LoVo (cell line): Measurements from ENCODE around the gene MT3.
"Not testable (repeated sequence)": the region's sequence is repeated elsewhere in the genome, so short reads cannot be mapped to it uniquely, and the experiment has no call there.

Experiments
- DNase-seq: peaks from one replicate; pipeline ENCODE4 v3.0.0-alpha.2; 2016; ENCODE audit warnings: low spot score

MT3 gene

GRCh38 chr16:56610017-56610608, 20.8 kb downstream of the MT3 start:
- no peak for DNase-seq

DNA sequence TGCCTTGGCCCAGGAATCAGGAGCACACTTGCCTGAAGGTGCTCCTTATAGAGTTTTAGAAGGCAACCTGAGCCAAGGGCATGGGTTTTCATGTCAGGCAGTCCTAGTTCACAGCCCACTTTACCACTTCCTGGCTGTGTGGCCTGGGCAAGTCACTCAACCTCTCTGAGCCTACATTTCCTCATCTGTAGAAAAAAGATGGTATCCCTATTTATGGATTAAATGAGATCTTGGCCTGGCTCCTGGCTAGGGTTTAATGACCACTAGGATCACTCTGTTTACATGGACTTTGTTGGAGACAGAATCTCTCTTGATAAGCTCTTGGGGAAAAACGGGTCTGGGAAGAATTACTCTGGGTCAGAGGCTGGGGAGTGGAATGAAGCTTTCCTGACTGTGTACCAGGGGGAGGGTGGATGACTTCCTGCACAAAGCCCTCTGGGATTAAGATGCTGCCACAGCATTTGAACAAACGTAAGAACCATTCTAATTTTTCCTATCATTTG, 21.3 kb downstream of the MT3 start:
- DNase-seq: no peak

GRCh38 chr16:56611281-56611833, 22.0 kb downstream of the MT3 start:
- DNase-seq: no peak

DNA sequence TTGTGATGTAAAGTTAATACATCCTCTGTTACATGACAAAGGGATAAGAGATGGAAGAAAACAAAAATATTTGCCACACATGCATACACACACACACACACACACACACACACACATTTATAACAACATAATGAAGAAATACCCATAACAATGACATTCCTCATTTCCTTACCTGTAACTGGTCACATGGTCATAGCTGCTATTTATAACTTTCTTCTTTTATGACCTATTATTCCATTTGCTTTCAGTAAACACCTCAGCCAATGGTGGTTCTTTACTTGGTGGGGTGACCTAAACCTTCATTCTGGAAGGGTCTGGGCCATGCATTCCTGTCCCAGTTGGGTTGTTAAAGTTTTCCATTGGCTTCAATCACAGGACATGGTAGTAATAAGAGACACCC, 24.4 kb downstream of the MT3 start:
- no peak for DNase-seq

DNA sequence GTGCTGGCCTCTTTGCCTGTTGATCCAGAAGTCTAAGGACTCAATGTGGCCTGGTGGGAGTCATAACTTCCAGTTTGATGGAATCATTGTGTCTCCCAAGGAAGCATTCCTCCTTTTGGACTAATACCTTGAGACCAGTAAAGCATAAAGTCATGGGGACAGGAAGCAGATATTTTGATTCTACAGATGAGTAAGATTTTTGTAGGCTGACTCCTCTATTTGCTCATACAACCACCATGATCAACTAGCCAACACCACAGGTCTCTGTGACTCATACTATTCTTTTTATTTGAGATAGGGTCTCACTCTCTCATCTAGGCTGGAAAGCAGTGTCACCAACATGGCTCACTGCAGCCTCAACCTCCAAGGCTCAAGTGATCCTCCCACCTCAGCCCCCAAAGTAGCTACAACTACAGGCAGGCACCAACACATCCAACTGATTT, 25.2 kb downstream of the MT3 start:
- no peak for DNase-seq

- DNase-seq: no peak
Observed at GRCh38 chr16:56615353-56615752, 26.0 kb downstream of the MT3 start.

DNA sequence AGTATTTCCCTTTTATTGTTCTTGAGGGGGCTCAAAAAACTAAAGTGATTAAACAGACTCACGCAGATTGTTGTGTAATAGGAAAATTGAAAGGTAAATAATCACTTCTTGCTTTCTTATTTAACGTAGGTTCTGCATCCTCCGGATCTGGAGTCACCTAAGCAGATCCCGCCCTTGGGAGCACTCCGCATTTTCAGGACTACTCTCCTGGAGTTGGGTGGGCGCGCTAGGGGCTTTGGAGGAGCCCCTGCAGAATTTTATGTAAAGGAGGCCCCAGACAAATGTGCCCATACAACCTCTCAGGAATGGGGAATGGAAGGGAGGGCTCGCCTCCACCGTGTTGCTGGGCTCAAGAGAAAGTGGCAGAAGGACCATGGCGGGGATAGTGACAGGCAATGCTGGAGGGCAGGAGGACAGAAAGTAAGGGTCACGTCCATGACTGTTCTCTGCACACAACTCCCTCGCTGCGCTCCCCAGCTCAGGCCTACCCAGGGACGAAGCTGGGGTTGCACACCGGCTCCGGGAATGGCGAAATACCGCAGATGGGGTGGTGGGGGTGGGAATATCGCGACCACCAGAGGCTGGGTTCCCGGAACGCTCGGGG, 27.4 kb downstream of the MT3 start:
- DNase-seq: no peak

GRCh38 chr16:56617212-56618085, 28.1 kb downstream of the MT3 start:
- DNase-seq: no peak

- no peak for DNase-seq
Observed at GRCh38 chr16:56618138-56618537, 28.8 kb downstream of the MT3 start.

DNA sequence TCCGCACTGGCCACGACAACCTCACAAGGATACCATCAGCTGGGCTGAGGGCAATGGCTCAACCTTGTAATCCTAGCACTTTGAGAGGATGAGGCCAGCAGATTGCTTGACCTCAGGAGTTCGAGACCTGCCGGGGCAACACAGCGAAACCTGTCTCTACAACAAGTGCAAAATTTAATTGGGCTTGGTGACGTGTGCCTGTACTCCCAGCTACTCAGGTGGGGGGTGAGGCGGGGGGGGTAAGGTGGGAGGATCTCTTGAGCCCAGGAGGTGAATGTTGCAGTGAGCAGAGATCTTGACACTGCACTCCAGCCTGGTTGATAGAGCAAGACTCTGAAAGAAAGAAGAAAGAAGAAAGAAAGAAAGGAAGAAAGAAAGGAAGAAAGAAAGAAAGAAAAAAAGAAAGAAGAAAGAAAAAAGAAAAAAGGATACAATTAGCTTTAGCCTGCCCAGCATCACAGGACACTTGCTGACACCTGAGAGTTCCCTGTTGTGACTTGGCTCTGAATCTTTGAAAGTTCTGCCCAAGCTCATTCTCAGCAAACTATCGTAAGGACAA, 31.1 kb downstream of the MT3 start:
- DNase-seq: no peak

- not testable (repeated sequence) for DNase-seq
Observed at GRCh38 chr16:56621665-56622445, 32.5 kb downstream of the MT3 start.

- DNase-seq: not testable (repeated sequence)
Observed at GRCh38 chr16:56623184-56623583, 33.9 kb downstream of the MT3 start.

GRCh38 chr16:56623637-56624036, 34.3 kb downstream of the MT3 start:
- DNase-seq: no peak

DNA sequence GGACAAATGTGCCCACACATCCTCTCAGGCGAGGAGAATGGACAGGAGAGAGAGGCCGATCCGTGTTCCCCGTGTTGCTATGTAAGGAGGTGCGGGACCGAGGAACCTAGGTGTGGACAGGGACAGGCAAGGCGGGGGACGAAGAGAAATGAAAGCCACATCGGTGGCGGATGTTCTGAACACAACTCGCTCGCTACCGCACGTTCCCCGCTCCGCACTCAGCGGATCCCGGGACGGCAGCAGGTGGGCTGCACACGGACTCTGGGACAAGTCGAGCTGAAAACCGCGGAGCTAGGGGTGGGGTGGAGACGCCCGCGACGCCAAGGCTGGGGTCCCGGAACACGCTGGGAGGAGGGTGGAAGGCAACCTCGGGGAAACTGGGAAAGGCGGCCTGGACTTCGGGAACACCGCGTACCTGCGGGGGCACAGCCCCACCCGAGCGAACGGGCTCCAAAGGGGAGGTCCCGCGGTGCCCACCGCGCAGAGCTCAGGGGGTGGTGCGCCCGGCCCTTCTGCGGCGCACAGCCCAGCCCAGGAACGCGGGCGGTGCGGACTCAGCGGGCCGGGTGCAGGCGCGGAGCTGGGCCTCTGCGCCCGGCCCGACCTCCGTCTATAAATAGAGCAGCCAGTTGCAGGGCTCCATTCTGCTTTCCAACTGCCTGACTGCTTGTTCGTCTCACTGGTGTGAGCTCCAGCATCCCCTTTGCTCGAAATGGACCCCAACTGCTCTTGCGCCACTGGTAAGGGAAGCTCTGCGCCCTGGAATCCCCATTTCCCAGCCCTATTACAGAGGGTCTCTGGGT, 36.0 kb downstream of the MT3 start, which contains the start of gene MT1E:
MT1E (plus strand) TSS at position 642 of the 803 bp plus-strand sequence; CDS start at position 713, 71 bp downstream.
- peak; percentile 44 for DNase-seq

DNA sequence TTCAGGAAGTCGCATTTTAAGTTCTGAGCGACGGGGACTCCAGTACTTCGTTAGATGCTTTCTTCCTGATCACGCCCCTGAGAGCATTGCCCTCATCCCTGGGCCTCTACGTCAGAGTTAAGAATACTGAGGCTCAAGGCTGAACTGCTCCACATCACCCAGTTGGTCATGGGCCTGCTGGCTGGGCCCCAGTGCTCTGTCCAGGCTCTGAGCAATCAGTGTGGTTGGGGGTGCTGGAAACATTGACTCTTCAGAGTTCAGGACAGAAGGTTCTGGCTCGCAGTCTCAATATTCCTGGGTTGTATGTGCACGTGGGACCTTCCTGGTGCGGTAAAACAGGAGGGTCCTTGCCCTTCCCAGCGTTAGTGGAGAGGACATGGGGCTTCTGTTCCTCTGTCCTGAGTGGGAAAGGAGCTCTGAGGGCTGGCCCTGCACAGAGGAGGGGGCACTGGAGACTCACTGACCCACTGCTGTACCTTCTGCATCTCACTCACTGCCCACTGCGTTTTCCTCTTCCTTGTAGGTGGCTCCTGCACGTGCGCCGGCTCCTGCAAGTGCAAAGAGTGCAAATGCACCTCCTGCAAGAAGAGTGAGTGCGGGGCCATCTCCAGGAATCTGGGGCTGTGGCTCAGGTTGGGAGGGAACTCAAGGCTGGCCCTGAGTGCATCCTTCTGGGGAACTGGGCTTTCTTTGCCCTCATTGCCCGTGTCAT, 36.8 kb downstream of the MT3 start:
- no peak for DNase-seq

DNA sequence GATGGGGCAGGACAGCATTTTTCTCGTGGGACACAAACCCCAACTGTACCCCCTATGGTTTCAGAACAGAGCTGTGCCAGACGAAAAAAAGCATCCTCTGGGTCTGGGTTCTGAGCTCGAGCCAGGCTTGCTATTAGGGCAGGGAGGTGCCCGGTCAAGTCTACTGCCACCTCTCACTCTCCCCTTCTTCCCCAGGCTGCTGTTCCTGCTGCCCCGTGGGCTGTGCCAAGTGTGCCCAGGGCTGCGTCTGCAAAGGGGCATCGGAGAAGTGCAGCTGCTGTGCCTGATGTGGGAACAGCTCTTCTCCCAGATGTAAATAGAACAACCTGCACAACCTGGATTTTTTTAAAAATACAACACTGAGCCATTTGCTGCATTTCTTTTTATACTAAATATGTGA, 37.4 kb downstream of the MT3 start:
- no peak for DNase-seq

DNA sequence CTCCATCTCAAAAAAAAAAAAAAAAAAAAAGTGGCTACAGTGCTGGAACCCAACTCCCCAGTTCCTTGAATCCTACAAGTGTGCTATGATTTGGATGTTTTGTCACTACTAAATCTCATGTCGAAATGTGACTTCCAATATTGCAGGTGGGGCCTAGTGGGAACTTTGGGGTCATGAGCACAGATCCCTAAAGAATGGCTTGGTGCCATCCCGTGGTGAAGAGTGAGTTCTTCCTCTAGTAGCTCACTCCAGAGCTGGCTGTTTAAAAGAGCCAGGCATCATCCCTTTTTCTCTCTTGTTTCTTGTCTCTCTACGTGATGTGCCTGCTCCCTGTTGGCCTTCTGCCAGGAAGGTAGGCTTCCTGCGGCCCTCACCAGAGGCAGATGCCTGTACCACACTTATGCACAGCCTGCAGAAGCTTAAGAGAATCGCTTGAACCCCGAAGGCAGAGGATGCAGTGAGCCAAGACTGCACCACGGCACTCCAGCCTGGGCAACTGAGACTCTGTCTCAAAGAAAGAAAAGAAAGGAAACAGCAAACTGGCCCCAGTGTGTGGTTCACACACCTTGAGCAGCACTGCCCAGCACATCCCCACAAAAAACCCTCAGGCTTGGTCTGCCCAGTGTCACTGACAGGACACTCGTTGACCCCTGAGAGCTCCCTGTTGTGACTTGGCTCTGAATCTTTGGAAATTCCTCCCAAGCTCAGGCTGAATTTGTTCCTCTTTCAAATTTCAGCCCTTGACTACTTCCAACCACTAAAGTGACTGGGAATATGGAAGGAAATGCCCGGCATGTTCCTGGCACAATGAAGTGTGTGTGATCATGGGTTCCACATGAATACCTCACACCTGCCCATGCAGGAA, 39.4 kb downstream of the MT3 start:
- no peak for DNase-seq

GRCh38 chr16:56629531-56629930, 40.2 kb downstream of the MT3 start:
- DNase-seq: no peak

GRCh38 chr16:56630134-56630533, 40.8 kb downstream of the MT3 start:
- DNase-seq: no peak
